Mammary epithelial cell (primary cell): ENCODE measurements around the gene SRGAP1.

Source experiments
- EZH2 ChIP-seq: IDR thresholded peaks from 2 replicates; pipeline ENCODE4 v1.6.1; 2012; ENCODE audit warnings: low read length, inconsistent platforms, borderline replicate concordance
- TF ChIP-seq, protein P1 (sequence below), 2 donors: IDR thresholded peaks in 1 of 2; conservative IDR thresholded peaks in 1 of 2; 2 replicates each; pipeline ENCODE4 v1.5.1; 2011 to 2012; ENCODE audit warnings: inconsistent platforms in 2 of 2, low read length in 2 of 2, mild to moderate bottlenecking in 2 of 2, control low read depth in 1 of 2, low read depth in 1 of 2; ENCODE audit not compliant: insufficient read depth in 1 of 2; ENCODE audit errors: extremely low read depth in 1 of 2

GRCh38 chr12:63906876-63907275, 62.4 kb downstream of the SRGAP1 start:
- TF ChIP-seq, protein P1, sequence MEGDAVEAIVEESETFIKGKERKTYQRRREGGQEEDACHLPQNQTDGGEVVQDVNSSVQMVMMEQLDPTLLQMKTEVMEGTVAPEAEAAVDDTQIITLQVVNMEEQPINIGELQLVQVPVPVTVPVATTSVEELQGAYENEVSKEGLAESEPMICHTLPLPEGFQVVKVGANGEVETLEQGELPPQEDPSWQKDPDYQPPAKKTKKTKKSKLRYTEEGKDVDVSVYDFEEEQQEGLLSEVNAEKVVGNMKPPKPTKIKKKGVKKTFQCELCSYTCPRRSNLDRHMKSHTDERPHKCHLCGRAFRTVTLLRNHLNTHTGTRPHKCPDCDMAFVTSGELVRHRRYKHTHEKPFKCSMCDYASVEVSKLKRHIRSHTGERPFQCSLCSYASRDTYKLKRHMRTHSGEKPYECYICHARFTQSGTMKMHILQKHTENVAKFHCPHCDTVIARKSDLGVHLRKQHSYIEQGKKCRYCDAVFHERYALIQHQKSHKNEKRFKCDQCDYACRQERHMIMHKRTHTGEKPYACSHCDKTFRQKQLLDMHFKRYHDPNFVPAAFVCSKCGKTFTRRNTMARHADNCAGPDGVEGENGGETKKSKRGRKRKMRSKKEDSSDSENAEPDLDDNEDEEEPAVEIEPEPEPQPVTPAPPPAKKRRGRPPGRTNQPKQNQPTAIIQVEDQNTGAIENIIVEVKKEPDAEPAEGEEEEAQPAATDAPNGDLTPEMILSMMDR (conservative IDR thresholded peaks at IDR 0.05 in 1 of 2, IDR thresholded peaks at IDR 0.05 in 1 of 2; ENCODE audit: extremely low read depth in 1 of 2, insufficient read depth in 1 of 2, low read depth in 1 of 2, low read length in 2 of 2), result no peak
- TF ChIP-seq EZH2, result no peak
